Panc1 (cell line): Measurements from ENCODE around the gene TWF1. TPM values are rescaled to one million over a fixed set of nuclear protein-coding genes. Genes with fewer than 3 reads are reported as not detected.

Source experiments
- ATAC-seq: fragments of 200-7000 bp; cut with Tn5 transposase; 2 replicates; pipeline ENCODE4 v1.9.1; 2020; ENCODE audit warnings: mild to moderate bottlenecking, moderate library complexity
- BruUV-seq: library from RNA; stranded (reverse); fragments of 400-500 nt; replicated peaks from 2 replicates; lab custom pipeline; 2021; lab: Mats Ljungman, UMichigan
- CTCF ChIA-PET: fragments of 300-600 bp; sonication (Branson Sonifier 250); formaldehyde crosslinking; loops from one replicate; lab custom pipeline; 2022; ENCODE audit warnings: antibody characterized with exemption; lab: Charles Lee
- POLR2A ChIA-PET: fragments of 300-600 bp; sonication (Branson Sonifier 250); formaldehyde crosslinking; loops from one replicate; lab custom pipeline; 2022; ENCODE audit warnings: antibody characterized with exemption; lab: Charles Lee
- DNase-seq: peaks from one replicate; pipeline ENCODE4 v3.0.0-alpha.2; 2010; ENCODE audit warnings: low read depth, low spot score
- H3K27ac ChIP-seq: 2 replicates; pipeline ENCODE4 v1.5.1; 2011; ENCODE audit warnings: mild to moderate bottlenecking, low read length, inconsistent platforms
- H3K27me3 ChIP-seq: fragments of 200-500 bp; sonication (Bioruptor generic); 2 replicates; pipeline ENCODE4 v1.6.0; 2014; ENCODE audit warnings: low read length, inconsistent platforms; ENCODE audit not compliant: control insufficient read depth, insufficient read depth
- H3K36me3 ChIP-seq: fragments of 200-500 bp; sonication (Bioruptor generic); 2 replicates; pipeline ENCODE4 v1.5.1; 2014; ENCODE audit warnings: inconsistent platforms, mild to moderate bottlenecking, low read length, moderate library complexity; ENCODE audit not compliant: control insufficient read depth, insufficient read depth
- H3K4me1 ChIP-seq: 2 replicates; pipeline ENCODE4 v1.5.1; 2011; ENCODE audit warnings: inconsistent platforms, mild to moderate bottlenecking, low read length, moderate library complexity; ENCODE audit not compliant: control insufficient read depth, insufficient read depth
- H3K4me3 ChIP-seq, 2 experiments: 2 replicates each; pipeline ENCODE4 v1.5.1; 2011 to 2012; ENCODE audit warnings: low read depth in 2 of 2, low read length in 2 of 2, mild to moderate bottlenecking in 2 of 2, inconsistent platforms in 1 of 2, moderate library complexity in 1 of 2
- H3K9me3 ChIP-seq: fragments of 200-500 bp; sonication (Bioruptor generic); 2 replicates; pipeline ENCODE4 v1.5.1; 2014; ENCODE audit warnings: low read depth, mild to moderate bottlenecking, inconsistent platforms, low read length, moderate library complexity; ENCODE audit not compliant: control insufficient read depth, insufficient read depth
- POLR2AphosphoS5 ChIP-seq: IDR thresholded peaks from 2 replicates; pipeline ENCODE4 v1.6.1; 2012; ENCODE audit warnings: mild to moderate bottlenecking, low read depth, low read length, moderate library complexity
- SIN3A ChIP-seq: IDR thresholded peaks from 2 replicates; pipeline ENCODE4 v1.6.1; 2012; ENCODE audit warnings: low read depth, mild to moderate bottlenecking, low read length, moderate library complexity, borderline replicate concordance; ENCODE audit not compliant: insufficient read depth
- TCF7L2 ChIP-seq: IDR thresholded peaks from 2 replicates; pipeline ENCODE4 v1.6.1; 2011; ENCODE audit warnings: mild to moderate bottlenecking, low read depth, low read length, inconsistent platforms
- in situ Hi-C: cut with HindIII; loops from 2 replicates; pipeline ENCODE4 v1.10.0; 2016; ENCODE audit warnings: low sequenced_read_pairs, low pct_unique_long_range_greater_than_20kb
- intact Hi-C: fragments of 100-400 bp; cut with micrococcal nuclease; formaldehyde crosslinking; loops from one replicate; pipeline ENCODE4 v1.10.0; 2022; ENCODE audit not compliant: unreplicated experiment
- total RNA-seq: library from RNA; stranded (reverse); gene quantifications from one replicate; pipeline ENCODE4 v1.2.1, GENCODE V29; 2021; ENCODE audit not compliant: unreplicated experiment
- TF ChIP-seq, protein P1 (sequence below), 2 experiments: IDR thresholded peaks; 2 replicates each; pipeline ENCODE4 v1.6.1; 2011 to 2012; ENCODE audit warnings: low read depth in 2 of 2, control low read depth in 1 of 2, low read length in 1 of 2, mild to moderate bottlenecking in 1 of 2, moderate library complexity in 1 of 2; ENCODE audit not compliant: insufficient read depth in 1 of 2
- TF ChIP-seq, protein P2 (sequence below): fragments of 450-650 bp; IDR thresholded peaks from 2 replicates; pipeline ENCODE4 v1.5.1; 2017; ENCODE audit warnings: mild to moderate bottlenecking

Gene TWF1
- total RNA-seq, 1 experiment from 2014 or later: 103 TPM

DNA sequence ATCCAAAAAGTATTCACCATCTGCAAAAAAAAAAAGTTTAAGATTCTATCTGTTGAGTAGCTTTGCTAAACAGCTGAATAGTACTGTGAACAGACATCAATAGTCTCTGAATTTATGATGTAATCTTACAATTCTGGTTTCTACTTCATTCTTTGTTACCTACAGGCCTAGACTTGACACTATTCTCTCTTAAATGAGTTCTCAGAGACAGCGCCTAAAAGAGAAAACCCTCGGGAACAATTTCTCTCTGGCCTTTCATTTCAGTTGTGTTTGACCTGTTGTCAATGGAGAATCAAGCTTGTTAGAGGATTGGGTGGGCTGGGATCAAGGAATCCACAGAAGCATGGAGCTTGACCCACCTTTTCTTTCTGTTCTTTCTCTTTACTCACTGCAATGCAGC lies 5.9 kb upstream of the TWF1 start:
- intact Hi-C loops: no loop called here
- ChIA-PET CTCF (no interaction called here), POLR2A (interaction anchor here (0.6 kb wide), 1 partner anchor 20 kb away, joined by 4 read pairs; no protein-coding TSS in a partner anchor)
- BruUV-seq: no TSS peak
- DNase-seq (no peak), ATAC-seq (no peak)
- Histone ChIP-seq H3K9me3 (no peaks in the 10 kb centered on the region), H3K4me3 (no peak overlapping the region), H3K4me1 (peaks cover under 1% of the 10 kb centered on the region; the same call in 1 of the 2 replicates), H3K27ac (no peak overlapping the region), H3K36me3 (no peaks in the 10 kb centered on the region), H3K27me3 (no peaks in the 10 kb centered on the region; the same call in 1 of the 2 replicates)
- in situ Hi-C loops: no loop called here
- no peak for TF ChIP-seq TCF7L2
- TF ChIP-seq, protein P1, sequence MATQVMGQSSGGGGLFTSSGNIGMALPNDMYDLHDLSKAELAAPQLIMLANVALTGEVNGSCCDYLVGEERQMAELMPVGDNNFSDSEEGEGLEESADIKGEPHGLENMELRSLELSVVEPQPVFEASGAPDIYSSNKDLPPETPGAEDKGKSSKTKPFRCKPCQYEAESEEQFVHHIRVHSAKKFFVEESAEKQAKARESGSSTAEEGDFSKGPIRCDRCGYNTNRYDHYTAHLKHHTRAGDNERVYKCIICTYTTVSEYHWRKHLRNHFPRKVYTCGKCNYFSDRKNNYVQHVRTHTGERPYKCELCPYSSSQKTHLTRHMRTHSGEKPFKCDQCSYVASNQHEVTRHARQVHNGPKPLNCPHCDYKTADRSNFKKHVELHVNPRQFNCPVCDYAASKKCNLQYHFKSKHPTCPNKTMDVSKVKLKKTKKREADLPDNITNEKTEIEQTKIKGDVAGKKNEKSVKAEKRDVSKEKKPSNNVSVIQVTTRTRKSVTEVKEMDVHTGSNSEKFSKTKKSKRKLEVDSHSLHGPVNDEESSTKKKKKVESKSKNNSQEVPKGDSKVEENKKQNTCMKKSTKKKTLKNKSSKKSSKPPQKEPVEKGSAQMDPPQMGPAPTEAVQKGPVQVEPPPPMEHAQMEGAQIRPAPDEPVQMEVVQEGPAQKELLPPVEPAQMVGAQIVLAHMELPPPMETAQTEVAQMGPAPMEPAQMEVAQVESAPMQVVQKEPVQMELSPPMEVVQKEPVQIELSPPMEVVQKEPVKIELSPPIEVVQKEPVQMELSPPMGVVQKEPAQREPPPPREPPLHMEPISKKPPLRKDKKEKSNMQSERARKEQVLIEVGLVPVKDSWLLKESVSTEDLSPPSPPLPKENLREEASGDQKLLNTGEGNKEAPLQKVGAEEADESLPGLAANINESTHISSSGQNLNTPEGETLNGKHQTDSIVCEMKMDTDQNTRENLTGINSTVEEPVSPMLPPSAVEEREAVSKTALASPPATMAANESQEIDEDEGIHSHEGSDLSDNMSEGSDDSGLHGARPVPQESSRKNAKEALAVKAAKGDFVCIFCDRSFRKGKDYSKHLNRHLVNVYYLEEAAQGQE (IDR thresholded peaks at IDR 0.05; ENCODE audit: insufficient read depth in 1 of 2, low read depth in 2 of 2, low read length in 1 of 2): no peak
- TF ChIP-seq, protein P2, sequence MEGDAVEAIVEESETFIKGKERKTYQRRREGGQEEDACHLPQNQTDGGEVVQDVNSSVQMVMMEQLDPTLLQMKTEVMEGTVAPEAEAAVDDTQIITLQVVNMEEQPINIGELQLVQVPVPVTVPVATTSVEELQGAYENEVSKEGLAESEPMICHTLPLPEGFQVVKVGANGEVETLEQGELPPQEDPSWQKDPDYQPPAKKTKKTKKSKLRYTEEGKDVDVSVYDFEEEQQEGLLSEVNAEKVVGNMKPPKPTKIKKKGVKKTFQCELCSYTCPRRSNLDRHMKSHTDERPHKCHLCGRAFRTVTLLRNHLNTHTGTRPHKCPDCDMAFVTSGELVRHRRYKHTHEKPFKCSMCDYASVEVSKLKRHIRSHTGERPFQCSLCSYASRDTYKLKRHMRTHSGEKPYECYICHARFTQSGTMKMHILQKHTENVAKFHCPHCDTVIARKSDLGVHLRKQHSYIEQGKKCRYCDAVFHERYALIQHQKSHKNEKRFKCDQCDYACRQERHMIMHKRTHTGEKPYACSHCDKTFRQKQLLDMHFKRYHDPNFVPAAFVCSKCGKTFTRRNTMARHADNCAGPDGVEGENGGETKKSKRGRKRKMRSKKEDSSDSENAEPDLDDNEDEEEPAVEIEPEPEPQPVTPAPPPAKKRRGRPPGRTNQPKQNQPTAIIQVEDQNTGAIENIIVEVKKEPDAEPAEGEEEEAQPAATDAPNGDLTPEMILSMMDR: no peak
- no peak for TF ChIP-seq POLR2AphosphoS5
- no peak for TF ChIP-seq SIN3A

DNA sequence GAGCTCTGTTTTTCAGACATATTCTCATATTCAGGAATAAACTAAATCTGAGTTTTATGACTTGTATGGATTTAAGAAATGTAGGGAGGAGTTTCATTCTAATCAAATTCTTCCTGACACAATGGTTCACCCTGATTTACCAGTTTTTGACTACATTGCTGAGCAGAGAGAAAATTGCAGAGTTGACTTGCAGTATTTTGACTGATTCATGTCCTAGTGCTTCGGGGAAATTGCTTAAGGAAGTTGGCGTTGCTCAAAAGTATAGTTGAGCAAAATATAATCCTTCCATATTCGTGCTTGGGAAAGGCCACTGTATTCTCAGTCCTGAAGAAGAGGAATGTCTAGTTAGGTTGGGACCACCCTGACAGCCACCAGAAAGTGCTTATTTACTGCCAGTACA lies 1.3 kb upstream of the TWF1 start:
- peaks cover 18% of the 10 kb centered on the region for H3K4me1 ChIP-seq
- TF ChIP-seq, protein P2: no peak
- TF ChIP-seq TCF7L2: no peak
- TF ChIP-seq, protein P1 (IDR thresholded peaks at IDR 0.05; ENCODE audit: insufficient read depth in 1 of 2, low read depth in 2 of 2, low read length in 1 of 2): no peak
- TF ChIP-seq SIN3A: no peak
- no peak for TF ChIP-seq POLR2AphosphoS5
- H3K27me3 ChIP-seq: no peaks in the 10 kb centered on the region; the same call in 1 of the 2 replicates
- H3K36me3 ChIP-seq: peaks cover 27% of the 10 kb centered on the region
- no peak for DNase-seq
- H3K9me3 ChIP-seq: no peaks in the 10 kb centered on the region
- intact Hi-C loops: no loop called here
- BruUV-seq: no TSS peak
- in situ Hi-C loops: no loop called here
- peak overlapping the region; percentile 98; the same call in 1 of the 2 replicates for H3K27ac ChIP-seq
- ATAC-seq: no peak
- ChIA-PET CTCF (no interaction called here), POLR2A (no interaction called here)
- no peak overlapping the region for H3K4me3 ChIP-seq
